ENCODE results near the gene USP3.

Gene USP3

GRCh38 chr15:63593705-63594671, 89.6 kb downstream of the USP3 start:
- no peak for DNase-seq (ENCODE audit: low read depth)

DNA sequence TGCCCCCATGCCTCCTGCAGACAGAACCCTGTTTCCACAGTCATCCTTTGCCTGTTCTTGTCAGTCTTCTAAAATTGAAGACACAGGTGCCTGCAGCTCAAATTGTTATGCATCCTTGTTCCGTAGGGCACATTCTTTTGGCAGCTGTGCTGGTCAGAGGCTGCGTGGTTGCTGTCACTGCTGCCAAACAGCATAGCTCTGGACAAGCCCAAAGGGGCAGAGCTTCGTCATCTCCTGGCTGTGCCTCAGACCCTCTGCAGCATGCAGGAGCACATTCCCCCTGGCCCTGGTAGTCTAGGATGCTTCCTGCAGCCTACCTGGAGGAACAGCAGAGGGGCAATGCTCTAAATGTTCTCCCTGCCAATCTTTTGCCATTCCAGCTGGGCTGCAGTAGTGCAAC, 90.7 kb downstream of the USP3 start:
- DNase-seq (ENCODE audit: low read depth) = no peak

DNA sequence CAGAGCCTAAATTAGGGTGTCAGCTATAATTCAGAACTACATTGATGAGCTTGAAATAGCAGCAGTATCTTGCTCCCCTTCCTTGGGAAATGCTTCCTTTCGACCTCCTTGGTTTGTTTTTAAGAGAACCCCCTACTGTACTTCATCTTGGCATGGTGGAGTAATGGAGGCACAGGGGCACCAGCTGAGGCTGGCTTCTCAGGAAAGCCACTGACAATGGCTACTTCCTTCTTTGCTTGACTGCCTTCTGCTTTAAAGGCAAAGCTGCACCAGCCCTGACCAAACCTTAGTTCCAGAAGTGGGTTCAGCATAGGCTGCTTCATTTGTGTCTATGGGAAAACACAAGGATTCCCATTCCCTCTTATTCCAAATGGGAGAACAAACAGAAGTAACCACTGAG, 91.3 kb downstream of the USP3 start:
- DNase-seq (ENCODE audit: low read depth) = no peak

DNA sequence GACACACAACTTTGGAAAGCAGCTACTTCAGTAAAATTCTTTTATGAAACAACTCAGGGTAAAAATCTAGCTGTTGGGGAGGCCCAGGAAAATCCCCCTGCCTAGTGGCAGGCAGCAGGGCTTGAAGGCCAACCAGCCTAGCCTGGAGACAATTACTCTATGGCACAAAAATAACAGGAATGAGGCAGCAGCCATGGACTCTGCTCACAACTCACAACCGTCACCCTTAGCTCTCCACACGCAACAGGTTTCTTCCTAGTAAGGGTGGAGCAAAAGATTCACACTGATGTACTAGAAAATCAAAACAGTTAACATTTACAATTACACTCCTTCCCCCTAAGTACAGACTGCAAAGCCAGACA, 92.3 kb downstream of the USP3 start:
- no peak for DNase-seq (ENCODE audit: low read depth)

- no peak for DNase-seq (ENCODE audit: low read depth)
Measured at GRCh38 chr15:63597038-63597790, 92.8 kb downstream of the USP3 start, which contains the start of gene FBXL22. TSS of gene FBXL22 (plus strand) at chr15:63597387. CDS start at chr15:63597393, 6 bp downstream.

DNA sequence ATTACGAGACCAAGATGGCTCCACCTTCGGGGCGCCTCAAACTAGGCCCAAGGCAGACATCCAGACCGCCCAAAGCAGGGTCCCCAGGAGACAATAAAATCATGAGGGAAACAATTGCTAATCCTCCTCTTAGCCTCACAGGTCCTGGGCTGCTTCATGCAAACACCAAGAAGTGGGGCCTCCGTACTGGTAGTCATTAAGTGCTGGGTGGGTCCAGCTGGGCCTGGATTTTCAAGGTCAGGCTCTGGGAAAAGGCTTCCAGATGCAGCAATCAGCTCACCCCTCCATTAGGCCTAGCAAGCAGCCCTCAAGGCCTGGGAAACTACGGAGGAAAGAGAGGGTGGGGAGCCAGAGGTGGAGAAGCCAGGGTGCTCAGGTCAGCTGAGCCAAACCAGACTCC, 93.4 kb downstream of the USP3 start:
- DNase-seq (ENCODE audit: low read depth) = no peak

- DNase-seq (ENCODE audit: low read depth) = no peak
Measured at GRCh38 chr15:63598473-63599400, 94.3 kb downstream of the USP3 start.

DNA sequence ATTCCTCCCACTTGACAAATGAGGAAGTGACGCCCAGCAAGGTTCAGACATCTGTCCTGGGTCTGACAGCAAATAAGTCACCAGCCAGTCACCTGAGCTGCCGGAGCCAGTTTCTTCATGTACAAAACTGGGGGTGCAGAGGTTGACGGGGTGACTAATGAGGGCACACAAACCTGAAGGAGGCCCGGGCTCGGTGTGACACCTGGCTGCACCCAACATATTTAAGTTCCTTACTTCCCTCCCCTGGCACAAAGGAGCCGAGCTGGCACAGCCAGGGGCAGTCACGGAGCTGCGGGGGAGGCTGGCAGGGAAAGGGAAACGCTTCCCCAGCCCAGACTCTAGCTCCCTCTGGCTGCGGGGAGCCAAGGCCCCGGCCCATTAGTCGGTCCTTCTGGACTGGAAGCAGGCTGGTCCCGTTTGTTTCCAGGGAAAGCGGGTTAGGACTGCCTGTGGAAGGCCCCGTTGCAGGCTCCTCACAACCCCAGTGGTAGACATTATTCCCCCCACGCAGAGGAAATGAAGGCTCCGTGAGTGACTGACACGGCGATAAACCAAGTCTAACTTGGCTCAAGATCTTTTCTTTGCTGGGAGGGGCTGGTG, 95.1 kb downstream of the USP3 start:
- peak; percentile 40 for DNase-seq (ENCODE audit: low read depth)

DNA sequence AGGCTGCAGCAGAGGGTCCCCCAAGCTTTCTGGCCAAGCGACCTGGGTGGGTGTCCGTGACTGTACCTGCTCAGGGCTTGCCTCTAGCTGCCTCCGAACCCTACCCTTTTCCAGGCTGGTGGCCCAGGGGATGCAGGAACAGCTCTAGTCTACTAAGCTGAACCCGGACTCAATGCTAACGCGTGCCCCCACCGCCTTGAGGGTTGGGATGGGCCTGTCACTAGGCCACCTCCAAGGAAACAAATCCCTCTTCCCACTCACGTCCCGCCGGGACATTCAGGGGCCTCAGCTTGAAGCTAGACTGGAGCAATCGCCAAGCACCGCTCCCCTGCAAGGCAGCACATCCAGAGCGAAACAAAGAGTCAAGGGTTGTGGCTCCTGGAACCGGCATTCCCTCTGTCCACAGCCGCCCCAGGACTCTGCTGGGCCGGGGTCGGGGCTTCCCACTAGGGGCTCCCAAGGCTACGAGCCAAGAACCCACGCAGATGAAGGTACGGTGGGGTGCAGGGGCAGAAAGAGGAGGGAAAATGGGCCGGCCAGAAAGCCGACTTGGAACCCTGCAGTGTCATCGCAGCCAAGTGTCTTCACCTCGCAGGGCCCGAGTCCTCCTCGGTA, 95.7 kb downstream of the USP3 start:
- DNase-seq (ENCODE audit: low read depth) = no peak

- peak; percentile 86 for DNase-seq (ENCODE audit: low read depth)
Measured at GRCh38 chr15:63600616-63601025, 96.2 kb downstream of the USP3 start.

DNA sequence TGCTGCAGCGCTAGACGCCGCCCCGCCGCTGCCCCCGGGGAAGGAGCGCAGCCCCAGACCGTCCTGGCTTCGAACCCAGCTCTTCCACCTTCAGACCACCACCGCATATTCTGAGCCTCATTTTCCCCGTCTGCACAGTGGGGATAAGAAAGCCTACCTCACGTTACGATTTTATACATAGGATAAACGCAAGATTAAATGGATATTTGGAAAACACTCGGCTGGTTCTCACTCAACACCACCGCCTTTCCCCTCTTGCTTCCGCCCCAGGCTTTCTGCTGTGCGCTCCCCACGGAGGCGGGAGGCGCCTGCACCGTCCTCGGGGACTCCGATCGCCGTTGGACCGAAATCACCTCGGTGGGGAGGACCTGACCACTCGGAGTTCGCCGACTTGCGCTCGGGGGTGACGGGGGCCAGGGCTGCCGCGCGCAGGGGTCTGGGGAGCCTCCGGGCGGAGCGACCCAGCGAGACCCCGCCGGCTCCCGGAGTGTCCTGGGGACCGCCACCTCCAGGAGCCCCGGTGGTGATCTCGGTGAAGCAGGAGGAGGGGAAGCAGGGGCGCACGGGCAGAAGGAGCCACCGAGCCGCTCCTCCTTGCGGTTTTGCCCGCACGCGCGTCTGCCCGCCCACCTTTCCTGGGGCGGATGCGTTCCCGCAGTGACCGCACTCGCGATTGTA, 96.8 kb downstream of the USP3 start:
- peak; percentile 32 for DNase-seq (ENCODE audit: low read depth)

GRCh38 chr15:63601704-63602185, 97.4 kb downstream of the USP3 start:
- DNase-seq (ENCODE audit: low read depth) = no peak

- no peak for DNase-seq (ENCODE audit: low read depth)
Measured at GRCh38 chr15:63602595-63602994, 98.2 kb downstream of the USP3 start.

- DNase-seq (ENCODE audit: low read depth) = no peak
Measured at GRCh38 chr15:63603516-63603915, 99.1 kb downstream of the USP3 start.

- no peak for DNase-seq (ENCODE audit: low read depth)
Measured at GRCh38 chr15:63604281-63604680, 99.9 kb downstream of the USP3 start.

- DNase-seq (ENCODE audit: low read depth) = no peak
Measured at GRCh38 chr15:63605036-63605435, 100.6 kb downstream of the USP3 start.

GRCh38 chr15:63605816-63606215, 101.4 kb downstream of the USP3 start:
- peak; percentile 41 for DNase-seq (ENCODE audit: low read depth)

DNA sequence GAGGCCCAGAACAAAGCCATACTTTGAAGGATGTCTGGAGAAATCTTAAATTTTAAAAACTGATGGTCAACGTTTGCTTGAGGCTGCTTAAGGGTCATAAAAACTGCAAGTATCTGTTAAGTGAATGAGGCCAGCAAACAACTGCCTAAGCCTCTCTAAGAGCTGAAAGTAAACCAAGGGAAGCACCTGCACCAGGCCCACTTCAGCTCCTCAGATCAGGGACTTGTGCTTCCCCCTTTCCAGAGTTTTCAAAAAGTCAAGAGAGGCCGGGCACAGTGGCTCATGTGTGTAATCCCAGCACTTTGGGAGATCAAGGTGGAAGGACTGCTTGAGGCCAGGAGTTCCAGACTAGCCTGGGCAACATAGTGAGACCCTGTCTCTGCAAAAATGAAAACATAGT, 101.9 kb downstream of the USP3 start:
- no peak for DNase-seq (ENCODE audit: low read depth)

DNA sequence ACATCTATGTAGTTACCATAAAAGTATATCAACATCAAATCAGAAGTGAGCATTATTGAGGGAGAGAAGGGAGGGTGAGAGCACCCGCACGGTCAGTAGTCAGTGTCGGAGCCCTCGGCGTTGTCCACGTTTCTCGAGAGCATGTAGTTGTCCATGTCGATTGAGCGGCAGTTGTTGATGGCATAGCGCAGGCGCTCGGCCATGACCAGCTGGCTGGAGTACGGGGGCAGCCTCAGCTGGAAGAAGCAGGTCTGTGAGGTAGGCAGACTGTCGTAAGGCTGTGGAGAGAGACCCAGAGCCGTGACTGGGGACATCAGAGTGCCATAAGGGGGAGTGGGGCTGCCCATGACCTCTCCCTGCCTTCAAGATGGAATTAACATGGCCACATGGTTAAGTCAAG, 104.6 kb downstream of the USP3 start:
- no peak for DNase-seq (ENCODE audit: low read depth)

GRCh38 chr15:63609448-63609847, 105.1 kb downstream of the USP3 start:
- DNase-seq (ENCODE audit: low read depth) = no peak
